ENCODE measurements around the gene AMPD1. TPM values are rescaled to one million over a fixed set of nuclear protein-coding genes. Genes with fewer than 3 reads are reported as not detected.

The AMPD1 gene
- total and polyA plus RNA-seq, 9 donors, result 0.13 to 1.8 (median 0.18) TPM; not detected in 6

- 2 to 16% (median 3%) methylated on average over 2 of the region's 2 CpGs for WGBS, 3 donors
- Histone ChIP-seq H3K4me3 (no peak overlapping the region), H3K27ac (no peak overlapping the region), H3K27me3 (no peaks in the 10 kb centered on the region), H3K36me3 (no peaks in the 10 kb centered on the region), H3K4me1 (ENCODE audit: insufficient read depth) (no peaks in the 10 kb centered on the region), H3K9me3 (no peaks in the 10 kb centered on the region)
- intact Hi-C loops (cut with DNase I), result no loop called here
- no peak for DNase-seq
- no peak for TF ChIP-seq POLR2A (IDR thresholded peaks at IDR 0.05)
- no peak for TF ChIP-seq EP300 (IDR thresholded peaks at IDR 0.05)
- TF ChIP-seq CTCF (IDR thresholded peaks at IDR 0.05), result no peak
Observed at GRCh38 chr1:114660238-114660637, 35.1 kb downstream of the AMPD1 start.

GRCh38 chr1:114651893-114652292 lies 43.5 kb downstream of the AMPD1 start:
- 74 to 77% (median 77%) methylated on average over 2 of the region's 2 CpGs for WGBS, 3 donors
- intact Hi-C loops (cut with DNase I), result no loop called here
- Histone ChIP-seq H3K36me3 (no peaks in the 10 kb centered on the region), H3K4me3 (no peak overlapping the region), H3K4me1 (ENCODE audit: insufficient read depth) (no peaks in the 10 kb centered on the region), H3K27me3 (no peaks in the 10 kb centered on the region), H3K9me3 (no peaks in the 10 kb centered on the region), H3K27ac (no peak overlapping the region)
- no peak for TF ChIP-seq EP300 (IDR thresholded peaks at IDR 0.05)
- no peak for TF ChIP-seq POLR2A (IDR thresholded peaks at IDR 0.05)
- no peak for TF ChIP-seq CTCF (IDR thresholded peaks at IDR 0.05)
- no peak for DNase-seq

DNA sequence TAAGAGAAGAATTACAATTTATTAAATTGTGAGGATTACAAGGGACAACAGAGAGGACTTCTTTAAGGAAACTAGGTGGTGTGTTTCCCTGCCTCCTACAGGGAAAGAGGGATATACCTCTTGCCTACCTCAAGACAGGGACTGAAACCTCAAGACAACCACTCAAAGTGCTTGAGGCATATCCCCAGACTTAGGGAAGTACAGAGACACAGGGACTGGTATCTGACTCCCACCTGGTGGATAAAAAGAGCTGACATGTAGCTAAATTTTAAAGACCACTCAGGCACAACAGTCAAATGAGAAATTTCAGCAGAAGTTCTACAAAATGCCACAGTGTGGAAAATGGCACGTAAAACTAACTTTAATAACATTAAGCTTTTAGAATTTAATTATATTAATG lies 46.8 kb downstream of the AMPD1 start:
- no peaks in the 10 kb centered on the region for H3K27me3 ChIP-seq
- TF ChIP-seq POLR2A (IDR thresholded peaks at IDR 0.05), result no peak
- no peak for TF ChIP-seq CTCF (IDR thresholded peaks at IDR 0.05)
- no peaks in the 10 kb centered on the region for H3K4me1 ChIP-seq (ENCODE audit: insufficient read depth)
- DNase-seq, result no peak
- H3K4me3 ChIP-seq, result no peak overlapping the region
- H3K27ac ChIP-seq, result no peak overlapping the region
- WGBS, 3 donors, result 94 to 98% (median 94%) methylated on average over 1 of the region's 1 CpG
- no peaks in the 10 kb centered on the region for H3K9me3 ChIP-seq
- no peaks in the 10 kb centered on the region for H3K36me3 ChIP-seq
- intact Hi-C loops (cut with DNase I), result no loop called here

DNA sequence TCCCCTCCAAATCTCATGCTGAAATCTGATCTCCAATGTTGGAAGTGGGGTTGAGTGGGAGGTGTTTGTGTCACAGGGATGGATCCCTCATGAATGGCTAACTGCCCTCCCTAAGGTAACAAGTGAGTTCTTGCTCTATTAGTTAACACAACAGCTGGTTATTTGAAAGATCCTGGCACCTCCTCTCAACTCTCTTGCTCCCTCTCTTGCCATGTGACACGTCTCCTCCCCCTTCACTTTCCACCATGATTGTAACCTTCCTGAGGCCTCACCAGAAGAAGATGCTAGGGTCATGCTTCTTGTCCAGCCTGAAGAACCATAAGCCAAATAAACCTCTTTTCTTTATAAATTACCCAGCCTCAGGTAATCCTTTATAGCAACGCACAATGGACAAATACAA lies 54.0 kb downstream of the AMPD1 start:
- Histone ChIP-seq H3K27me3 (no peaks in the 10 kb centered on the region), H3K36me3 (no peaks in the 10 kb centered on the region), H3K27ac (no peak overlapping the region), H3K9me3 (no peaks in the 10 kb centered on the region), H3K4me3 (no peak overlapping the region), H3K4me1 (ENCODE audit: insufficient read depth) (no peaks in the 10 kb centered on the region)
- intact Hi-C loops (cut with DNase I), result no loop called here
- 85 to 87% (median 86%) methylated on average over 2 of the region's 2 CpGs for WGBS, 3 donors
- DNase-seq, result no peak
- TF ChIP-seq EP300 (IDR thresholded peaks at IDR 0.05) (no peak), POLR2A (IDR thresholded peaks at IDR 0.05) (no peak), CTCF (IDR thresholded peaks at IDR 0.05) (no peak)

DNA sequence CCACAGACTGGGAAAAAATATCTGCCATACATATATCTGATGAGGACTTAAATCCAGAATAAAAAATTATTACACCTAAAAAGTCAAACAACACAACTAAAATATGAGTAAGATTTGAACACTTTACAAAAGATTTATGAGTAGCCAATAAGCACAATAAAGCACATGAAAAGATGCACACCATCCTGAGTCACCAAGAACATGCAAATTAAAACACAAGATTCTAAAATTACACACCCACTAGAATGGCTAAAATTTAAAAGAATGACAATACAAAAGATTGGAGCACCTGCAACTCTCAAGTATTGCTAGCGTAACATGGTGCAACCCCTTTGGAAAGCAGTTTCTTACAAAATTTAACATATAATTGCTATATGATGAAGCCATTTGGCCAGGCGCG lies 56.4 kb downstream of the AMPD1 start:
- no peak overlapping the region for H3K27ac ChIP-seq
- no peaks in the 10 kb centered on the region for H3K9me3 ChIP-seq
- no peak for TF ChIP-seq EP300 (IDR thresholded peaks at IDR 0.05)
- no peak for TF ChIP-seq POLR2A (IDR thresholded peaks at IDR 0.05)
- TF ChIP-seq CTCF (IDR thresholded peaks at IDR 0.05), result no peak
- no peaks in the 10 kb centered on the region for H3K4me1 ChIP-seq (ENCODE audit: insufficient read depth)
- intact Hi-C loops (cut with DNase I), result no loop called here
- no peaks in the 10 kb centered on the region for H3K27me3 ChIP-seq
- H3K4me3 ChIP-seq, result no peak overlapping the region
- H3K36me3 ChIP-seq, result no peaks in the 10 kb centered on the region
- no peak for DNase-seq
- WGBS, 3 donors, result 67 to 87% (median 68%) methylated on average over 3 of the region's 3 CpGs

Data from ovary (tissue), 9 donors.